Activated naive CD4-positive, alpha-beta T cell treated with anti-CD3 and anti-CD28 coated beads, Interleukin-2, amount 50 U/mL, for 72 hours (primary cell): ENCODE measurements around the gene COA8. TPM values are rescaled to one million over a fixed set of nuclear protein-coding genes. Genes with fewer than 3 reads are reported as not detected.
"Not testable (repeated sequence)": the region's sequence is repeated elsewhere in the genome, so short reads cannot be mapped to it uniquely, and the experiment has no call there.

Source experiments
- ATAC-seq, 2 donors: fragments of 150-1000 bp; cut with Tn5 transposase; 2 replicates each; pipeline ENCODE4 v1.10.0; 2021; ENCODE audit warnings: mild to moderate bottlenecking in 2 of 2, moderate library complexity in 2 of 2
- DNase-seq, 2 donors: peaks; one replicate each; pipeline ENCODE4 v3.0.0; 2021 to 2022; ENCODE audit warnings: low spot score in 2 of 2
- H3K27ac Mint-ChIP-seq, 2 donors: one replicate each; pipeline ENCODE4 v1.8.0; 2022; ENCODE audit warnings: mild to moderate bottlenecking in 2 of 2, mixed read lengths in 2 of 2
- H3K36me3 Mint-ChIP-seq, 2 donors: one replicate each; pipeline ENCODE4 v1.8.0; 2022; ENCODE audit warnings: mixed read lengths in 2 of 2
- H3K9me3 Mint-ChIP-seq, 2 donors: one replicate each; pipeline ENCODE4 v1.8.0; 2022; ENCODE audit warnings: mixed read lengths in 2 of 2
- total RNA-seq, 2 donors: library from RNA; stranded (reverse); gene quantifications; one replicate each; pipeline ENCODE4 v1.2.3, GENCODE V29; 2022

The COA8 gene
- total RNA-seq, 2 donors from 2014 or later: 14.1 to 39.9 TPM

DNA sequence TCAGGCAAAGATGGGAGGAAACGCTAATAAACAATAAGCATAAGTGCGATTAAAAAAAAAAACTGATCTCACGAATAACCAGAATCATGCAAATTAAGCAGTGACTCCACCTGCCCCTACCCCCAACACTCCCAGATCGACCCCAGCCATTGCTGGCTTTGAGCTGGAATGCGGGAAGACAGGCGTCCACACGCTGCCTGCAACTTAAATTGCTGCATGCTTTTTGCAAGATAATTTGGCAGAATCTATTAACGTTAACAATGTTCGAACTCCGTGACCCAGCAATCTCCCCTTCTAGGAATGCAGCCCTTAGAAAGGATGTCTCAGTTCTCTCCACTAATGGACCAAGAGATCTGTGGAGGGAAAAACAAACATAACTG lies 39.2 kb upstream of the COA8 start:
- Mint-ChIP-seq H3K36me3 (no peaks in the 10 kb centered on the region), H3K27ac (no peak overlapping the region), H3K9me3 (no peaks in the 10 kb centered on the region)
- no peak for ATAC-seq
- DNase-seq: no peak

DNA sequence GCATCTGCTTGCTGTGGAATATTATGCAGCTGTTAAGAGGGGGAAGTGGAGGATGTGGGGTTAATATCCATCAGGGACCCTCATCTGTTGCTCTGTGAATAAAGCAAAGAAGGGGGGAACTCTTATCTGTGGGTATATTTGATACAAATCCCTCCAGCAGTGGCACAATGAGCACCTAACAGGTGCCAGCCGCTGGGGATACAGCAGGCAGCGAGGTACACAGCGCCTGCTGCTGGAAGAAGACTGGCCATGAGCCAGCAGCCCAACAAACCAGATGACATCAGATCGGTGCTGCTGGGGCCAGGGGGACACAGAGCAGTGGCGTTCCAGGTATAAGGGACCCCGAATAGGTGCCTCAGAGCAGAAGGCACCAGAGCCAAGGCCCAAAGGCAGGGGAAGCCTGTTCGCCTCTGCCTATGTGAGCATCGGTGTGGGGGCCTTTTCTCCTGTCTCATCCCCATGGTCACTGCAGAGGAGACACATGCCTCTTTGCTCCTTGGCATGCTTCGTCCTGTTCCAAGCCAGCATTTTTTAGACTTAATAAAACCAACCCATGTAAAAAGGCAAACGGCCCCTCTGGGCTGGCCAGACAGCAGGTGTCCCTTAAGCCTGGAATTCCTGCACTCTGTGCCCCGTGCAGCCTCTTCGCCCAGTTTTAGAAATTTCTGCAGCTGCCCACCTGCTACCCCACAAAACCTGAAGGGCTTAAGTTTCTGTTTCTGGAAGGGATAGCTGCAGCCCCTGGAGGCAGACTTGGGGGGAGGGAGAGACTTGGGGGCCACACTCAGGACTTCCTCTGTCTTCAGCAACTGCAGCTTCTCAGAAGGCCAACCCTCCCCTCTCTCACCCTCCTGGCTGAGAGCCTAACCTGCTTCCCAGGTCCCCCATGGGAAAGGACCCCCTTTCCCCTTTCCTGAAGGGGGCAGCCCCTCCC lies 38.5 kb upstream of the COA8 start:
- Mint-ChIP-seq H3K9me3 (no peaks in the 10 kb centered on the region), H3K36me3 (peaks cover 0 to under 1% of the 10 kb centered on the region in 2 donors), H3K27ac (no peak overlapping the region)
- ATAC-seq (no peak), DNase-seq (no peak)

DNA sequence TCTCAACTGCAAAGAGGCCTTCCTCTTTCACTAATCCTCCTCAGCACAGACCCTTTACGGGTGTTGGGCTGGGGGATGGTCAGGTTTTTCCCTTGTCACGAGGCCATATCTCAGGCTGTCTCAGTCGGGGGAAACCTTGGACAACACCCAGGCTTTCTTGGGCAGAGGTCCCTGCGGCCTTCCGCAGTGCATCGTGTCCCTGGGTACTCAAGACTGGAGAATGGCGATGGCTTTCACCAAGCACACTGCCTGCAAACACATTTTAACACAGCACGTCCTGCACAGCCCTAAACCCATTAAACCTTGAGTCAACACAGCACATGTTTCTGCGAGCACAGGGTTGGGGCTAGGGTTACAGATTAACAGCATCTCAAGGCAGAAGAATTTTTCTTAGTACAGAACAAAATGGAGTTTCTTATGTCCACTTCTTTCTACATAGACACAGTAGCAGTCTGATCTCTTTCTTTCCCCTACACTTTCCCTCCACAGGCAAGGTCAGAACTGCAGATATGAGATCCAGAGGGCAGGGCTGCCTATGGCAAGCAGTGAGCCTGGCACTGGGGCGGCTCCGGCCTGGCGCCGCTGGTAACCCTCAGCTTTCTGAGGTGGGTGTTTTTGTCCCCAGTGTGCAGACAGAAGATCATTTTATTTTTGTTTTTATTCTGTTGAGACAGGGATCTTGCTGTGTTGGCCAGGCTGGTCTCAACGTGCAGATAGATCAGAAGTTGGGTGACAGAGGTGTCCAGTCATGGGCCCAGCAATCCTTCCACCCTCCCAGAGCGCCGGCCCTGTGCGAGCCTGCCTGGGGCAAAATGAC lies 37.1 kb upstream of the COA8 start:
- H3K9me3 Mint-ChIP-seq, ATAC-seq, H3K27ac Mint-ChIP-seq, DNase-seq, H3K36me3 Mint-ChIP-seq: not testable (repeated sequence)

DNA sequence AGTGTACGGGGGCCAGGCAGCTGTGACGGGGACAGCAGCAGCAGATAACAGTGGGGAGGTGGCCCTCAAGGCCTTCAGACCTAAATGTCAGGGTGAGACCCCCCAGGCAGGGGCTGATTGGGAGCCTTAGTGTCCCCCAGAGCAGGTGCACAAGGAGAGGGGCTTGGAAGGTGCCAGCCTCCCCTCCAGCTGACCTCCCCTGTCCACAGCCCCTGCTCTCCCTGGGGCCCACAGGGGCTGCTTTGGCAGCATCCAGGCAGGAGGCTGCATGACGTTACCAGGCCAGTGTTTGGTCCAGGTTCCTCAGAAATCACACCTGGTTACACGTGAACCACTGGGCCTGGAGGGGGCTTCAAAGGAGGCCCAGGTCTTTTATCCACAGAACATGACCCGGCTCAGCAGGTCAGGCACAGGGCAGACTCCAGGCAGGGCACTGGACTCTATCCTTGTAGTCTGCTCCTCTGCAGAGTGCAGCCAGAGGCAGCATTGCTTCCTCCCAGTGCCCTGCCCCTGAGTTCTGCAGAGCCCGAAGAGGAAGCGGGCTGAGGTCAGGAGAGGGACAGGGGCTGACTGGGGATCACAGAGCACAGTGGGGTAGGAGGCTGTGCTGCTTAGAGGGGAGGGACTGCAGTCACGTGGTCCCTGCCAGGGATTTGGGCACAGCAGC lies 36.4 kb upstream of the COA8 start:
- ATAC-seq (no peak), DNase-seq (no peak)
- no peak overlapping the region for H3K27ac Mint-ChIP-seq
- H3K9me3 Mint-ChIP-seq: no peaks in the 10 kb centered on the region
- H3K36me3 Mint-ChIP-seq: peaks cover 0 to 5% of the 10 kb centered on the region in 2 donors

DNA sequence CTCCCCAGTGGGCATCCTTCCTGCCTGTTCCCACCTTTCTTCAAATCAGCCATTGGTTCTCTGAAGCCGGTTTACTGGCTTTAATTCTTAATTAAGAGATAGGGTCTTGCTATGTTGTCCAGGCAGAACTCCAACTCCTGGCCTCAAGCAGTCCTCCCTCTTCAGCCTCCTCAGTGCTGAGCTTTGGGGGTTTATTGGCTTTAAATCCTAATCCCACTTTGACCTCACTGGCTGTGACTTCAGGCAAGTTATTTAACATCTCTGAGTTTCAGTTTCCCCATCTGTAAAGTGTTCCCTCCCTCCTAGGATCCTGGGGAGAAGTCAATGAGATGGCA lies 35.9 kb upstream of the COA8 start:
- Mint-ChIP-seq H3K9me3 (no peaks in the 10 kb centered on the region), H3K27ac (peak overlapping the region in 1 of 2 donors; percentile 80), H3K36me3 (peaks cover 0 to 5% of the 10 kb centered on the region in 2 donors)
- DNase-seq (no peak), ATAC-seq (no peak)

DNA sequence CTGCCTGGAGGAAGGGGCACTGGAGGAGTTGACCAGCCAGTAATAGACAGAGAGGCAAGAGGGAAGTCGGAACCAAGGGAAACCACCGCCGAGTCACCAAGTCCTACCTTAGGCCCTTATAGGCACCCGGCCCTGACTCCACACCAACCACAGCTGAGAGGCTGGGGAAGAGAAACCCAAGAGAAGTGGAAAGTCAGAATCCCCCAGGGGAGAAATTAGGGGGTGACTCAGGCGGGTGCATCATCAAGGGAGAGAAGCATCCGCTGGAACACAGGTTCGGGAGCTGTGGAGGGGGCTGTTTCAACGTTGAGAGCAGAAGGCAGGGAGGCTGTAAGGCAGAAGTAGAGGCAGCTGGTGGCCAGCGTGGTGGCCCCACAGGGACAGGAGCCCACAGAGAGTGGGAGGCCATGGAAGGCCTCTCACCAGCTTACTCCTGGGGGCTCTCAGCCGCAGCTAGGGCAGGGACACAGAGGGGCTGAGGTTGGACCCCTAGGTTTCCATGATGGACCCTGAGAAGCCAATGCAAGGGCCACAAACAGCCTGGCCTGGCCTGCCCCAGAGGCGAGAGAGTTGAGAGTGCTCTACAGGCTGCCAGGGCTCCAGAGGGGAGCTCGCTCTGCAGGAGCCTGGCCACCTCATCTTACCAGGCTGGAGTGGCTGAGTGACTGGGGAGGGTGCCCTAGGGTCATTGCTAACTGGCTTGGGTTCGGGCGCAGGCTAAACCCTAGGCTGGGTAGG lies 35.2 kb upstream of the COA8 start:
- Mint-ChIP-seq H3K36me3 (peaks cover 0 to 5% of the 10 kb centered on the region in 2 donors), H3K27ac (peak overlapping the region in 1 of 2 donors; percentile 80), H3K9me3 (no peaks in the 10 kb centered on the region)
- ATAC-seq (peak; percentile 28 to 85), DNase-seq (peak in 1 of 2 donors; percentile 72)

DNA sequence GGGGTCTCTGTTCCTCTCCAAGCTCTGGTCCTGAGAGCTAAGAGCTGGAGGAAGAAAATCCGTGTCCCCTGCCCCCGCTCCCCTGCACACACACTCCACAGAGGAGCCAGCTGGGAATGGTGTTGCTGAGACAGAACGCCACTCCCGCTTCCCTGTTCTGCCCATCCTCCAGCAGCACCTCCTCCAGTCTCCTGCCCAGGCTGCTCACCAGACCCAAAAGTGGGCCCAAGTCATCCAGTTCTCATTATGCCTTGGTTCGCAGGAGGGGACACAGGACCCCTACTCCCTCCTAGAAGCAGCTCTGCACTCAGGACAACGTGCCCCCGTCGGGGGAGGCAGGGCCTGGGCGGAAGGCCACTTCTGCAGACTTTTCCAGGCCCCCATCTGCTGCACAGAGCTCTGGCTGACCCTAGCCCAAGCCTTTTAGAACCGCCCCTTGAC lies 34.6 kb upstream of the COA8 start:
- peaks cover 0 to 5% of the 10 kb centered on the region in 2 donors for H3K36me3 Mint-ChIP-seq
- no peaks in the 10 kb centered on the region for H3K9me3 Mint-ChIP-seq
- DNase-seq: no peak
- H3K27ac Mint-ChIP-seq: peak overlapping the region in 1 of 2 donors; percentile 91
- no peak for ATAC-seq

DNA sequence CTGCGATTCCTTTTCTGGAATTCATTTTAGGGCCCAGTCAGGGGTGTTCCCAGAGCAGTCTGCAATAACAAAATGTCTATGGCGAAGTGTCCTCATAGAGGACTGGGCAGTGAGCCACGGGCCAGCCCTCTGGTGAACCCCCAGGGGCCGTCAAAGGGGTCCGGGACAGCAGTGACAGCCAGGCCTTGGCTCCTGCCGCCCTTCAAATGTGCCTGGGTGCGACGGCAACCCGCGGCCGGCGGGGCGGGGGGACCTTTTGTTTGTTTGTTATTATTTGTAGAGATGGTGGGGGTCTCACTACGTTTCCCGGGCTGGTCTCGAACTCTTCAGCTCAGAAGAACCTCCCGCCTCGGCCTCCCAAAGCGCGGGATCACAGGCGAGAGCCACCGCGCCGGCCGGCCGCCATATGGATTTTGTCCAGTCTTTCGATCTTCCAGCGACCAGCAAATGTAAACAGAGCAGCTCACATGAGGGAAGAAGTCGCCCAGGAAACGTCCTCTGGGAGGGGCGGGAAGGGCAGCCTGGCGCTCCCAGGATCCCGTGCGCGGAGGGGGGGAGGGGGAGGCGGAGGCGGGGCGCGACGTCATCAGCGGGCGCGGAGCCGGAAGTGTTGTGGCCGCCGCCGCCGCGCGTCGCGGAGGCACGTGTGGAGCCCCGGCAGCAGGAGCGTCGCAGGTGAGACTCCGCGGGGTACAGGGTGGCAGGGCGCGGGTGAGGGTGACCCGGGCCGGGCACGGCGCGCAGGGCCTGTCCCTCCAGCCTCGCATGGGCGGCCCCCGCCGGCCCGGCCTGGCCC lies 34.0 kb upstream of the COA8 start, which contains the start of gene TRMT61A:
Gene TRMT61A (plus strand): TSS at position 610 of the 796 bp plus-strand sequence. CDS start 783 bp downstream, outside the sequence.
- no peaks in the 10 kb centered on the region for H3K9me3 Mint-ChIP-seq
- H3K27ac Mint-ChIP-seq: peak within 1 kb of the TSS; percentile 91 to 97
- peaks cover 0 to 5% of the 10 kb centered on the region in 2 donors for H3K36me3 Mint-ChIP-seq
- DNase-seq: peak; percentile 72 to 81
- peak; percentile 72 to 80 for ATAC-seq

DNA sequence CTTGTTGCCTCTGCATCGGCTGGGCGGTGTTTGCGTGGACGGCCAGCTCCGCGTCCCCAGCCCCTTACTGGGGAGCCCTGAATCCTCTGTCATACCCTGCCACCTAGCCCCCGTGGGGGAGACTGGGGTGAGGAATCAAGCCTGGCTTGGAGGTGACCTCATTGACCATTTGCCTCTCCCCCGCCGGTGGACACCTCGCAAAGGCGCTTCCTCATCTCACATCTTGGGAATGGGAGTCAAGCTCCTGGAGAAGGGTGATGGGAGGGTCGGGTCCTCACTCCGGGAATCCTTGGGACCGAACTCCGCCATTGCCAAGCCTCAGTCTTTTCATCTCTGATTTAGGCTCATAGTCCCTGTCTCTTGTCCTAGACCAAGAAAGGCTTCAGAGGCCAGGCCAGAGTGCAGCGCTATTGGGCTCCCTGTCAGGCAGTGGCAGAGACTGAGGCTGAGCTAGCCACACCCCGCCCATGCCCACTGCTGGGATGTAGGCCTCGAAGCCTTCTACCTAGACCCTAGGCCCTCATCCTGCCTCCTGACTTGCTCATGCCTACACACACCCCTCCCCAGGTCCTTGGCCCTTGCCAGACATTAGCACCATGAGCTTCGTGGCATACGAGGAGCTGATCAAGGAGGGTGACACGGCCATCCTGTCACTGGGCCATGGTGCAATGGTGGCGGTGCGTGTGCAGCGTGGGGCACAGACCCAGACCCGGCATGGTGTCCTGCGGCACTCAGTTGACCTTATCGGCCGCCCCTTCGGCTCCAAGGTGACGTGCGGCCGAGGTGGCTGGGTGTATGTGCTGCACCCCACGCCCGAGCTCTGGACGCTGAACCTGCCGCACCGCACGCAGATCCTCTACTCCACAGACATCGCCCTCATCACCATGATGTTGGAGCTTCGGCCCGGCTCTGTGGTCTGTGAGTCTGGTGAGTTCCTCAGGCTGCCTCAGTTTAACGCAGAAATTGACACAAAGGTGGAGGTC lies 33.1 kb upstream of the COA8 start:
- H3K9me3 Mint-ChIP-seq: no peaks in the 10 kb centered on the region
- no peak for DNase-seq
- peak overlapping the region; percentile 91 to 97 for H3K27ac Mint-ChIP-seq
- H3K36me3 Mint-ChIP-seq: peaks cover 0 to 5% of the 10 kb centered on the region in 2 donors
- ATAC-seq: no peak

DNA sequence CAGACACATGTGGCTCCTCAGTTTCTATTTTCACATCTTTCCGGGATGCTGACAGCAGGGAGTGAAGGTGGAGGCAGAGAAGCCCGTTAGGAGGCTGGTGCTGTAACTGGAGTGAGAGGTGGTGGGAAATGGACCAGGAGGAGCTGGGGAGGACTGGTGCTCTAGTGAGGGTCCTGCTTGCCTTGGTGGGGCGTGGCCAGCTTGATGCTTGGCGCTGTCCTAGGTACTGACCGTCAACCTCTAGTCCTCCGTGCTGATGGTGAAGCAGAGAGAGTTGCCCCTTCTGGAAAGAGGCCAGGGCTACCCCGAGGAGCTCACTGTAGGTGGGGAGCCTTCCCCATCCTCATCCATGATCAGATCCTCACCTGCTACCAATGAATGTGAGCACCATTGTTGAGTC lies 32.4 kb upstream of the COA8 start:
- peak in 1 of 2 donors; percentile 47 for DNase-seq
- Mint-ChIP-seq H3K27ac (peak overlapping the region; percentile 91 to 97), H3K9me3 (no peaks in the 10 kb centered on the region), H3K36me3 (peaks cover 0 to 5% of the 10 kb centered on the region in 2 donors)
- no peak for ATAC-seq

DNA sequence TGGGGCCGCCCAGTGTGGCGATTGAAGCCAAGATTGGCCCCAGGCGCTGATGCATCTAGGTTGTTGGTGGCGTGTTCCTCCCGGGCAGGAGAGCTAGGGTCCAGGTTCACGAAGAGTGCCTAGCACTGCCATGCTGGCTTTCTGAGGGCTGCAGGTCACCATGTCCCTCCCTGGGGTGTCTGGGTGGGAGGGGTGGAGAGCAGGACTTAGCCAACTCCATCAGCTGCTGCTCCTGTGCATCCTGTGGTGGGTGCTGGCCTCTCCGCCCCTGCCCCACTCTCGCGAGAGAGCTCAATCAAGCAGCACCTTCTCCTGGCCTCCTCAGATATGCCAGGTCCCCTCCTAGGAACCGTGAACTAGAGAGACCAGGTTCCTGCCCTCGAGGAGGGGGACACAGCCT lies 31.9 kb upstream of the COA8 start:
- Mint-ChIP-seq H3K27ac (peak overlapping the region; percentile 84 to 91), H3K36me3 (peaks cover 0 to 5% of the 10 kb centered on the region in 2 donors), H3K9me3 (no peaks in the 10 kb centered on the region)
- ATAC-seq: no peak
- no peak for DNase-seq

DNA sequence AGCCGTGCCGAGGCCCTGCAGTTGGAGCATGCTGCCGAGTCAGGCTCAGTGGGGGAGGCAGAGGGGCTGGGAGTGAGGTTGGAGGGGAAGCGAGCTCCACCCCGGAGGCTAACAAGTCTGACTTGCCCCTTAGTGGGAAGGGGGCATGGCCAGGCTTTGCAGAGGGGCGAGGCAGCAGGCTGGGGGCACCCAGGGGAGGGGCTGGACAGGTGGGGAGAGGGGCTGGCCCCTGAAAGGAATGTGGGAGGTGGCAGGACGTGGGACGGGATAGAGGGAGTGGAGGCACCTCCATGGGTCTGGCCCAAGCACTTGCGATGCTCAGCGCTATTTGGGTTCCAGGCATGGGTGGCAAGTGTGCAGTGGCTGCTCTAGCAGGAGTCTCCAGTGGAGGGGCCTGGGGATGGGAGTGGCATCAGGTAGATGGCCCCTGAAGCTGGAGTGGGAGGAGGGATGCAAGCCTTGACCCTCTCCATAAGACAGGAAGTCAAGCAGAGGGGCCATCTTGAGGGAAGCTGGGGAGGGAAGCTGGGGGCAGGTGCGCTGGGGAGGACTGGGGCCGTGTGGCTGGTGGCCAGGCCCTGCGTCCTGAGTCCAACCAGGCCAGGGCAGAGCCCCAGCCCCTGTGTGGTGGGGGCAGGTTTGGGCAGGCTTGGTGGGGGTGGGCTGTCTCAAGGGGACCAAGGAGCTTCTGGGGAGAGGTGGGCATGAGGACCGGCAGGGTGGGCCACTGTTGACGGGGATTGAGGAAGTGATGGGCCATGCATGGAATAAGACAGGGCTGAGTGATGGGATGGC lies 31.1 kb upstream of the COA8 start:
- Mint-ChIP-seq H3K27ac (peak overlapping the region; percentile 84 to 91), H3K9me3 (no peaks in the 10 kb centered on the region), H3K36me3 (peaks cover 0 to 5% of the 10 kb centered on the region in 2 donors)
- ATAC-seq (no peak), DNase-seq (no peak)

DNA sequence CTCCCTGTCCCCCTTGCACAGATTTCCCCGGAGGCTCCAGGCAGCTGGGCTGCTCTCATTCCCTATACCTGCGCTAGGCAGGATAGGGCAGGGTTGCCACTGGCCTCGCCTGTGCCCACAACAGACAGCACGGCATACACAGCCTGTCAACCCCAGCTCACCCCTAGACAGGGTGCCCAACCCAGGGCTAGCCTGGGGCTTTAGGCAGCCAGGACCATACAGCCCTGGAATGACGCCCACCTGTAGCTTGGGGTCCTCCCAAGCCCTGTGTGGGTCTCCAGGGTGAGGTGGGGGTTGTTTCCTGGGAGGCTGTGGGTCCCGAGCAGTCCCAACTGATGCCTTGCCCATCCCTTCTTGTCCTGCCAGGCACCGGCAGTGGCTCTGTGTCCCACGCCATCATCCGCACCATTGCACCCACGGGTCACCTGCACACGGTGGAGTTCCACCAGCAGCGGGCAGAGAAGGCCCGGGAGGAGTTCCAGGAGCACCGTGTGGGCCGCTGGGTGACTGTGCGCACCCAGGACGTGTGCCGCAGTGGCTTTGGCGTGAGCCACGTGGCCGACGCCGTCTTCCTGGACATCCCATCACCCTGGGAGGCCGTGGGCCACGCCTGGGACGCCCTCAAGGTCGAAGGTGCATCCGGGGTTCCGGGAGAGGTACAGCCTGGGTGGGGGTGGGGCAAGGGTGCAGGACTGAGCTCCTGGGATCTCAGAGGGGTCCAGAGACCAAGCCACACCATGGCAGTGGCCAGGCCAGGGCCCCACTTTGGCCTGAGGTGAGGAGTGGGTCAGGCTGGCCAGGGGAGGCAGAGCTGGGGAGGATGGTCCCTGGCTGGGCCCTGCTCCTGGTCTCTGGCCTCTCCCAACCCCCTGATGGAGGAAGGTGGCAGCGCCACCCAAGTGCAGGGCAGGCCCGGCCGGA lies 30.3 kb upstream of the COA8 start:
- Mint-ChIP-seq H3K27ac (no peak overlapping the region), H3K9me3 (no peaks in the 10 kb centered on the region), H3K36me3 (peaks cover 0 to 5% of the 10 kb centered on the region in 2 donors)
- ATAC-seq: no peak
- DNase-seq: no peak
